Measurements from ENCODE around the gene TENM3. TPM values are rescaled to one million over a fixed set of nuclear protein-coding genes. Genes with fewer than 3 reads are reported as not detected.

The TENM3 gene
- total RNA-seq, 1 experiment from 2014 or later = 0.87 TPM

DNA sequence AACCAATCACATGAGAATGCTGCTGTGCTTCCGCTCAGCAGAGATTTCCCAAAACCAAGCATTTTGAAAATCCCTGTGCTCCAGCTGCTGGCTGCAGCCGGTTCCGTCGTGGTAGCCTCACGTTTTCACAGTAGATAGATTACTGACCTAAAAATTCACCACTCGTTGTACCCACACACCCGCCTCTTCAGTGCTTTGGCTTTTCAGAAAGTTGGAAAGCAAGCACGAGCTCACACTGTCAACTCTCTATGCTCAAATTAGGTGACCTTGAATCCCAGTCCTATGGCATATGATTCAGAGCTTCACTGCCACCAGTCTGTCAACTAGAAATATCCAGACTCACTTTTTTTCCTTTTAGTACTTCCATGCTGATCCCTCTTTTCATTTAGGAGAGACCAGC is 505.1 kb downstream of the TENM3 start:
- ATAC-seq = no peak
- Histone ChIP-seq H2AFZ (ENCODE audit: low read length) (no peak overlapping the region), H3K4me2 (ENCODE audit: low read length) (peak overlapping the region; percentile 74; the same call in 1 of the 2 replicates), H3K9me3 (ENCODE audit: low read length) (no peaks in the 10 kb centered on the region), H4K20me1 (ENCODE audit: low read length) (no peaks in the 10 kb centered on the region), H3F3A (ENCODE audit: low read length, unreplicated experiment) (peaks cover 4% of the 10 kb centered on the region), H3K9ac (ENCODE audit: low read length) (no peak overlapping the region), H3K36me3 (ENCODE audit: low read depth, low read length) (no peaks in the 10 kb centered on the region), H3K79me2 (ENCODE audit: low read length) (no peaks in the 10 kb centered on the region), H3K4me1 (ENCODE audit: insufficient read depth, low read length) (peaks cover 80% of the 10 kb centered on the region), H3K4me3 (ENCODE audit: low read length) (no peak overlapping the region), H3K27me3 (ENCODE audit: low read length) (no peaks in the 10 kb centered on the region), H3K9me2 (replicated peaks; ENCODE audit: low read length) (no peaks in the 10 kb centered on the region), H3K27ac (ENCODE audit: low read length) (peak overlapping the region; percentile 82)
- no peak for DNase-seq
- BruUV-seq (replicated peaks) = no TSS peak
- CTCF ChIA-PET = no interaction called here
- POLR2A ChIA-PET (ENCODE audit: unreplicated experiment) = no interaction called here
- TF ChIP-seq EZH2 (IDR thresholded peaks at IDR 0.05; ENCODE audit: low read length, unreplicated experiment) (no peak), EZH2phosphoT487 (IDR thresholded peaks at IDR 0.05; ENCODE audit: borderline replicate concordance, low read length) (no peak)
- TF ChIP-seq, protein P1, sequence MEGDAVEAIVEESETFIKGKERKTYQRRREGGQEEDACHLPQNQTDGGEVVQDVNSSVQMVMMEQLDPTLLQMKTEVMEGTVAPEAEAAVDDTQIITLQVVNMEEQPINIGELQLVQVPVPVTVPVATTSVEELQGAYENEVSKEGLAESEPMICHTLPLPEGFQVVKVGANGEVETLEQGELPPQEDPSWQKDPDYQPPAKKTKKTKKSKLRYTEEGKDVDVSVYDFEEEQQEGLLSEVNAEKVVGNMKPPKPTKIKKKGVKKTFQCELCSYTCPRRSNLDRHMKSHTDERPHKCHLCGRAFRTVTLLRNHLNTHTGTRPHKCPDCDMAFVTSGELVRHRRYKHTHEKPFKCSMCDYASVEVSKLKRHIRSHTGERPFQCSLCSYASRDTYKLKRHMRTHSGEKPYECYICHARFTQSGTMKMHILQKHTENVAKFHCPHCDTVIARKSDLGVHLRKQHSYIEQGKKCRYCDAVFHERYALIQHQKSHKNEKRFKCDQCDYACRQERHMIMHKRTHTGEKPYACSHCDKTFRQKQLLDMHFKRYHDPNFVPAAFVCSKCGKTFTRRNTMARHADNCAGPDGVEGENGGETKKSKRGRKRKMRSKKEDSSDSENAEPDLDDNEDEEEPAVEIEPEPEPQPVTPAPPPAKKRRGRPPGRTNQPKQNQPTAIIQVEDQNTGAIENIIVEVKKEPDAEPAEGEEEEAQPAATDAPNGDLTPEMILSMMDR (conservative IDR thresholded peaks at IDR 0.05; ENCODE audit: low read depth, low read length) = no peak
- intact Hi-C loops (cut with micrococcal nuclease) = loop anchor here (2.0 to 10.0 kb wide), 3 partner anchors 61 to 293 kb away; no protein-coding TSS in a partner anchor

DNA sequence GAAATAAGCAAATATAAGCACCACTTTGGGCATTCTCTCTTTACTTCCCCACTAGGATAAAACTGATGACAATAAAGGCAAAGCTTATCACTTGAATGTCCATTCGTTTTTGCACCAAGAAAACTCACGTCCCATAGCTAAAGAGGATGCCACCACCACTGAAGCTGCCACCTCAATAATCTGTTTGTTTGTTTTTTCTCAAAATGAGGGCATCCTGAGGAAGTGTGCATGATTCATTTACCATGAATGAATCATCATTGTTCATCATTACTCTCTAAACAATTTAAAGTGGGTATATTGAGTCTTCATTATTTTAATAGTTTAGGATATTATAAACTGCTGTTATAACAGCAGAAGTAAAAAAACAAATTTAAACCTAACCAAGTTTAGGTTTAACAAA is 505.7 kb downstream of the TENM3 start:
- TF ChIP-seq EZH2 (IDR thresholded peaks at IDR 0.05; ENCODE audit: low read length, unreplicated experiment) (no peak), EZH2phosphoT487 (IDR thresholded peaks at IDR 0.05; ENCODE audit: borderline replicate concordance, low read length) (no peak)
- TF ChIP-seq, protein P1 (conservative IDR thresholded peaks at IDR 0.05; ENCODE audit: low read depth, low read length) = no peak
- DNase-seq = peak; percentile 67
- Histone ChIP-seq H3K9me3 (ENCODE audit: low read length) (no peaks in the 10 kb centered on the region), H3K27me3 (ENCODE audit: low read length) (no peaks in the 10 kb centered on the region), H3K9ac (ENCODE audit: low read length) (peak overlapping the region; percentile 48; the same call in 1 of the 2 replicates), H3K4me1 (ENCODE audit: insufficient read depth, low read length) (peaks cover 80% of the 10 kb centered on the region), H3K9me2 (replicated peaks; ENCODE audit: low read length) (no peaks in the 10 kb centered on the region), H3K4me3 (ENCODE audit: low read length) (peak overlapping the region; percentile 45; the same call in 1 of the 2 replicates), H3K27ac (ENCODE audit: low read length) (peak overlapping the region; percentile 82), H3K36me3 (ENCODE audit: low read depth, low read length) (no peaks in the 10 kb centered on the region), H3K79me2 (ENCODE audit: low read length) (no peaks in the 10 kb centered on the region), H4K20me1 (ENCODE audit: low read length) (no peaks in the 10 kb centered on the region), H3K4me2 (ENCODE audit: low read length) (peak overlapping the region; percentile 74), H3F3A (ENCODE audit: low read length, unreplicated experiment) (peaks cover 4% of the 10 kb centered on the region), H2AFZ (ENCODE audit: low read length) (no peak overlapping the region)
- peak; percentile 46 for ATAC-seq
- no TSS peak for BruUV-seq (replicated peaks)
- ChIA-PET CTCF (no interaction called here), POLR2A (ENCODE audit: unreplicated experiment) (interaction anchor here (0.6 kb wide), 1 partner anchor 92 kb away, joined by 6 read pairs; no protein-coding TSS in a partner anchor)
- intact Hi-C loops (cut with micrococcal nuclease) = loop anchor here (2.0 to 10.0 kb wide), 3 partner anchors 60 to 294 kb away; no protein-coding TSS in a partner anchor

DNA sequence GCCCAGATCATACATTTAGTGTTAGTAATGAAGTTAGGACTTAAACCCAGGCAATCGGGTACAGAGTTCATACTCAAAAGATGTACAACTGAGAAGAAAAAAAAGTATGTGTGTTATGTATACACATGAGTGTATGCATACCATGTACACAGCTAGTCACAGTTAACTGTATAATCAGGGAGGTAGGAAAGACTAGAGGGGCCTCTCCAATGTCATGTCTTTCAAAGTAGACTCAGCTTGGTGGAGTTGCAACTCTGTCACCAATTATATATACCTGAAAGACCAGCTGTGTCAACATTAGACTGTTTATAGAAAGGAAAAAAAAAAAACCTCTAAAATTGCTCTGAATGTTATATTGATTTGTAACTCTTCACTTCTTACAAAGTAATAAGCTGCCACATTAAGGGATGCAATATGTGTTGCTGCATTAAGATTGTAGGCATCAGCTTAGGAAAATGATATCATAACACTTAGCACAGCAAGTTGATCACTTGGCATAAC is 506.5 kb downstream of the TENM3 start:
- Histone ChIP-seq H3K4me3 (ENCODE audit: low read length) (peak overlapping the region; percentile 45), H3K36me3 (ENCODE audit: low read depth, low read length) (no peaks in the 10 kb centered on the region), H3F3A (ENCODE audit: low read length, unreplicated experiment) (peaks cover 4% of the 10 kb centered on the region), H3K9ac (ENCODE audit: low read length) (peak overlapping the region; percentile 48; the same call in 1 of the 2 replicates), H3K27ac (ENCODE audit: low read length) (peak overlapping the region; percentile 82), H3K27me3 (ENCODE audit: low read length) (no peaks in the 10 kb centered on the region), H3K4me1 (ENCODE audit: insufficient read depth, low read length) (peaks cover 73% of the 10 kb centered on the region), H3K4me2 (ENCODE audit: low read length) (peak overlapping the region; percentile 74), H2AFZ (ENCODE audit: low read length) (no peak overlapping the region), H3K9me3 (ENCODE audit: low read length) (no peaks in the 10 kb centered on the region), H3K79me2 (ENCODE audit: low read length) (no peaks in the 10 kb centered on the region), H3K9me2 (replicated peaks; ENCODE audit: low read length) (no peaks in the 10 kb centered on the region), H4K20me1 (ENCODE audit: low read length) (no peaks in the 10 kb centered on the region)
- no peak for TF ChIP-seq EZH2phosphoT487 (IDR thresholded peaks at IDR 0.05; ENCODE audit: borderline replicate concordance, low read length)
- no peak for TF ChIP-seq EZH2 (IDR thresholded peaks at IDR 0.05; ENCODE audit: low read length, unreplicated experiment)
- TF ChIP-seq, protein P1 (conservative IDR thresholded peaks at IDR 0.05; ENCODE audit: low read depth, low read length) = no peak
- ATAC-seq (peak; percentile 53), DNase-seq (peak; percentile 38)
- CTCF ChIA-PET = interaction anchor here (0.8 kb wide), 1 partner anchor 505 kb away, joined by 3 read pairs; no protein-coding TSS in a partner anchor
- POLR2A ChIA-PET (ENCODE audit: unreplicated experiment) = interaction anchor here (0.6 kb wide), 1 partner anchor 93 kb away, joined by 6 read pairs; no protein-coding TSS in a partner anchor
- no TSS peak for BruUV-seq (replicated peaks)
- intact Hi-C loops (cut with micrococcal nuclease) = loop anchor here (2.0 to 10.0 kb wide), 3 partner anchors 59 to 295 kb away; no protein-coding TSS in a partner anchor
